Measurements from ENCODE around the gene KSR1.

DNA sequence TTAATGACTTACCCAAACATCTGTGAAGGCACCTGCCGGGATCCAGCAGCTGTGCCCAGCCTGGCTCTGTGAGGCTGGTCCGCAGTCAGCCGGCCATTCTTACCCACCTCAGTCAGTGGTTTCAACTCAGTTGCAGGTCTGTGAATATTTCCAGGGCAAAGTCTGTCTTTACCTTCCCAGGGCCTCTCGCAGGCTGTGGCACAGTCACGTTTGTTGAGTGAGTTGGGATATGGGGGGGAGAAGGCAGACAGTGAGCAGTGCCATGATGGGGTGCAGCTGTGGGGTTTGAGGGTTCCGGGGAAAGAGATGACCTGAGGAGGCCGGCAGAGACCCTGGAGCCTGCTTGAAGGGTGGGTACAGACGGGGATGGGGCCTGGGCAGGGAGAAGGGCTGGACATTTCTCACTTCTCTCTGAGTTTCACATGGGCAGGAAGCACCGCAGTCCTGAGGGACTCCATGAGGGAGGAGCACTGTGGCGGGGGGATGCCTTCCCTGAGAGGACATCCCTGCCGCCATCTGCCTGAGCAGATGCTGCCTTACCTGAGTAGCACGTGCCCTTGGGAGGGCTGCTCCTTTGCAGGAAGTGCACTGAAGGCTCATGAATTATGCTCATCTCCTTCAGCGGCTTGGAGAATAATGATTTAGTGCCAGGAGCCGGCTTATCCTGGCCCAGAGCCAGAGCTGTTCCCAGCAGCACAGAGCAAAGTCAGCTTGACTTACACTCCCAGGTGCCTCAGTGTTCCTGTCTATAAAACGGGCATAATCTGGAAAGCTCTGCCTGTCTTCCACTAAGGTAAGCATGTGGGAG, 48.1 kb downstream of the KSR1 start:
- TF ChIP-seq POLR2AphosphoS5 (IDR thresholded peaks at IDR 0.05) (no peak), POLR2A (IDR thresholded peaks at IDR 0.05) (no peak)
- TF ChIP-seq, protein P1, sequence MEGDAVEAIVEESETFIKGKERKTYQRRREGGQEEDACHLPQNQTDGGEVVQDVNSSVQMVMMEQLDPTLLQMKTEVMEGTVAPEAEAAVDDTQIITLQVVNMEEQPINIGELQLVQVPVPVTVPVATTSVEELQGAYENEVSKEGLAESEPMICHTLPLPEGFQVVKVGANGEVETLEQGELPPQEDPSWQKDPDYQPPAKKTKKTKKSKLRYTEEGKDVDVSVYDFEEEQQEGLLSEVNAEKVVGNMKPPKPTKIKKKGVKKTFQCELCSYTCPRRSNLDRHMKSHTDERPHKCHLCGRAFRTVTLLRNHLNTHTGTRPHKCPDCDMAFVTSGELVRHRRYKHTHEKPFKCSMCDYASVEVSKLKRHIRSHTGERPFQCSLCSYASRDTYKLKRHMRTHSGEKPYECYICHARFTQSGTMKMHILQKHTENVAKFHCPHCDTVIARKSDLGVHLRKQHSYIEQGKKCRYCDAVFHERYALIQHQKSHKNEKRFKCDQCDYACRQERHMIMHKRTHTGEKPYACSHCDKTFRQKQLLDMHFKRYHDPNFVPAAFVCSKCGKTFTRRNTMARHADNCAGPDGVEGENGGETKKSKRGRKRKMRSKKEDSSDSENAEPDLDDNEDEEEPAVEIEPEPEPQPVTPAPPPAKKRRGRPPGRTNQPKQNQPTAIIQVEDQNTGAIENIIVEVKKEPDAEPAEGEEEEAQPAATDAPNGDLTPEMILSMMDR (IDR thresholded peaks at IDR 0.05), result no peak
